GM08714 (cell line): Measurements from ENCODE around the gene PUS1.
A peak's percentile ranks its signal among the peaks of the same experiment; 100 is the strongest.
"Not testable (repeated sequence)": the region's sequence is repeated elsewhere in the genome, so short reads cannot be mapped to it uniquely, and the experiment has no call there.

Experiments
- H3K4me3 ChIP-seq: fragments of 200-500 bp; sonication (Bioruptor generic); 2 replicates; pipeline ENCODE4 v1.5.1; 2014; ENCODE audit warnings: mild to moderate bottlenecking, low read length, inconsistent platforms
- ZNF274 ChIP-seq: IDR thresholded peaks from 2 replicates; pipeline ENCODE4 v1.6.1; 2012; ENCODE audit warnings: mild to moderate bottlenecking, low read depth, low read length

The PUS1 gene

GRCh38 chr12:131928711-131929580, at the start of gene PUS1:
Gene PUS1, plus strand, starts transcription at chr12:131929276. Its CDS starts 447 bp downstream, at chr12:131929723.
- no peak for TF ChIP-seq ZNF274
- peak within 1 kb of the TSS; percentile 94 for H3K4me3 ChIP-seq

- no peak overlapping the region for H3K4me3 ChIP-seq
- TF ChIP-seq ZNF274 = no peak
Observed at GRCh38 chr12:131882804-131883520, 46.1 kb upstream of the PUS1 start.

GRCh38 chr12:131883521-131883900, 45.6 kb upstream of the PUS1 start:
- H3K4me3 ChIP-seq = no peak overlapping the region
- no peak for TF ChIP-seq ZNF274

GRCh38 chr12:131885076-131885475, 44.0 kb upstream of the PUS1 start:
- not testable (repeated sequence) for H3K4me3 ChIP-seq

GRCh38 chr12:131885543-131886057, 43.5 kb upstream of the PUS1 start:
- TF ChIP-seq ZNF274 = no peak
- no peak overlapping the region for H3K4me3 ChIP-seq

GRCh38 chr12:131891722-131892121, 37.4 kb upstream of the PUS1 start:
- H3K4me3 ChIP-seq = not testable (repeated sequence)

- no peak for TF ChIP-seq ZNF274
- H3K4me3 ChIP-seq = no peak overlapping the region
Observed at GRCh38 chr12:131892711-131893604, 36.1 kb upstream of the PUS1 start.

- TF ChIP-seq ZNF274 = no peak
- H3K4me3 ChIP-seq = no peak overlapping the region
Observed at GRCh38 chr12:131893605-131894312, 35.3 kb upstream of the PUS1 start.

GRCh38 chr12:131894313-131894860, 34.7 kb upstream of the PUS1 start, which contains the start of gene ULK1:
Gene ULK1, plus strand, starts transcription at chr12:131894622. Its CDS starts 380 bp downstream, at chr12:131895002.
- H3K4me3 ChIP-seq = peak within 1 kb of the TSS; percentile 69

GRCh38 chr12:131894981-131895639, 34.0 kb upstream of the PUS1 start:
- no peak for TF ChIP-seq ZNF274
- H3K4me3 ChIP-seq = peak overlapping the region; percentile 62

More at GRCh38 chr12:131894313-131894860, 34.7 kb upstream of the PUS1 start, which contains the start of gene ULK1:
- TF ChIP-seq ZNF274 = no peak

- no peak for TF ChIP-seq ZNF274
- peak overlapping the region; percentile 62; the same call in 1 of the 2 replicates for H3K4me3 ChIP-seq
Observed at GRCh38 chr12:131895640-131896079, 33.4 kb upstream of the PUS1 start.

GRCh38 chr12:131896080-131896810, 32.8 kb upstream of the PUS1 start:
- TF ChIP-seq ZNF274 = no peak
- peak overlapping the region; percentile 62; the same call in 1 of the 2 replicates for H3K4me3 ChIP-seq
